RWPE2 (cell line): Measurements from ENCODE around the gene ADAM29.

Experiments used
- ATAC-seq: fragments of 200-7000 bp; cut with Tn5 transposase; 3 replicates; pipeline ENCODE4 v1.9.1; 2021; ENCODE audit warnings: low read depth
- DNase-seq: peaks from one replicate; pipeline ENCODE4 v3.0.0-alpha.2; 2020; ENCODE audit warnings: low spot score
- H3K27ac ChIP-seq: fragments of 450-650 bp; 2 replicates; pipeline ENCODE4 v1.5.1; 2017; ENCODE audit warnings: mild to moderate bottlenecking; ENCODE audit not compliant: poor library complexity, severe bottlenecking
- H3K27me3 ChIP-seq: fragments of 250-450 bp; sonication (Bioruptor Pico); 2 replicates; pipeline ENCODE4 v1.5.1; 2021; ENCODE audit warnings: mild to moderate bottlenecking, moderate library complexity; ENCODE audit not compliant: insufficient read depth, poor library complexity, severe bottlenecking
- H3K36me3 ChIP-seq: fragments of 250-450 bp; sonication (Bioruptor Pico); 2 replicates; pipeline ENCODE4 v1.5.1; 2020; ENCODE audit warnings: low read depth, mild to moderate bottlenecking, moderate library complexity
- H3K4me1 ChIP-seq: fragments of 250-450 bp; sonication (Bioruptor Pico); 2 replicates; pipeline ENCODE4 v1.5.1; 2021; ENCODE audit warnings: mild to moderate bottlenecking, moderate library complexity; ENCODE audit not compliant: insufficient read depth, poor library complexity, severe bottlenecking
- H3K4me3 ChIP-seq: fragments of 250-450 bp; sonication (Bioruptor Pico); 2 replicates; pipeline ENCODE4 v1.5.1; 2021; ENCODE audit warnings: mild to moderate bottlenecking, moderate library complexity; ENCODE audit not compliant: severe bottlenecking
- H3K9me3 ChIP-seq: fragments of 250-450 bp; sonication (Bioruptor Pico); 2 replicates; pipeline ENCODE4 v1.5.1; 2021; ENCODE audit warnings: mild to moderate bottlenecking, moderate library complexity; ENCODE audit not compliant: severe bottlenecking
- CTCF ChIP-seq: fragments of 450-650 bp; IDR thresholded peaks from one replicate; pipeline ENCODE4 v1.5.1; 2017; ENCODE audit warnings: mild to moderate bottlenecking, moderate library complexity; ENCODE audit not compliant: poor library complexity, severe bottlenecking

The ADAM29 gene

GRCh38 chr4:174873931-174874330 is 44.2 kb upstream of the ADAM29 start:
- H3K27ac ChIP-seq: no peak overlapping the region
- no peak for DNase-seq
- no peak for ATAC-seq

GRCh38 chr4:174874898-174875297 is 43.3 kb upstream of the ADAM29 start:
- H3K4me3 ChIP-seq: no peak overlapping the region
- no peak for ATAC-seq
- no peak overlapping the region for H3K27ac ChIP-seq
- DNase-seq: no peak
- H3K4me1 ChIP-seq: no peaks in the 10 kb centered on the region
- no peaks in the 10 kb centered on the region for H3K36me3 ChIP-seq
- no peaks in the 10 kb centered on the region for H3K9me3 ChIP-seq
- no peak for TF ChIP-seq CTCF
- no peaks in the 10 kb centered on the region for H3K27me3 ChIP-seq

More at GRCh38 chr4:174873931-174874330, 44.2 kb upstream of the ADAM29 start:
- H3K9me3 ChIP-seq: no peaks in the 10 kb centered on the region
- TF ChIP-seq CTCF: peak; percentile 57
- H3K4me3 ChIP-seq: no peak overlapping the region
- H3K4me1 ChIP-seq: no peaks in the 10 kb centered on the region
- H3K36me3 ChIP-seq: no peaks in the 10 kb centered on the region
- H3K27me3 ChIP-seq: no peaks in the 10 kb centered on the region

- ATAC-seq: no peak
- no peaks in the 10 kb centered on the region for H3K36me3 ChIP-seq
- H3K4me1 ChIP-seq: no peaks in the 10 kb centered on the region
- no peaks in the 10 kb centered on the region for H3K9me3 ChIP-seq
- no peak overlapping the region for H3K27ac ChIP-seq
- no peak for TF ChIP-seq CTCF
- no peak for DNase-seq
- no peak overlapping the region for H3K4me3 ChIP-seq
- H3K27me3 ChIP-seq: no peaks in the 10 kb centered on the region
Measured at GRCh38 chr4:174880001-174880400, 38.2 kb upstream of the ADAM29 start.

GRCh38 chr4:174882317-174882992 is 35.7 kb upstream of the ADAM29 start:
- Histone ChIP-seq H3K27ac (no peak overlapping the region), H3K4me1 (no peaks in the 10 kb centered on the region), H3K36me3 (no peaks in the 10 kb centered on the region), H3K9me3 (no peaks in the 10 kb centered on the region), H3K4me3 (no peak overlapping the region), H3K27me3 (no peaks in the 10 kb centered on the region)
- no peak for DNase-seq
- no peak for TF ChIP-seq CTCF
- ATAC-seq: no peak

GRCh38 chr4:174907508-174907907 is 10.7 kb upstream of the ADAM29 start:
- H3K4me1 ChIP-seq: no peaks in the 10 kb centered on the region
- ATAC-seq: no peak
- DNase-seq: no peak
- no peak overlapping the region for H3K27ac ChIP-seq
- no peaks in the 10 kb centered on the region for H3K9me3 ChIP-seq
- H3K27me3 ChIP-seq: no peaks in the 10 kb centered on the region
- H3K4me3 ChIP-seq: no peak overlapping the region
- no peak for TF ChIP-seq CTCF
- H3K36me3 ChIP-seq: no peaks in the 10 kb centered on the region
